Smooth muscle cell of the brain vasculature (primary cell): ENCODE data around the gene GRHPR.
"Not testable (repeated sequence)": the region's sequence is repeated elsewhere in the genome, so short reads cannot be mapped to it uniquely, and the experiment has no call there.

Source experiments
- DNase-seq: peaks from one replicate; pipeline ENCODE4 v3.0.0-alpha.2; 2012; ENCODE audit warnings: low read depth, low spot score

Gene GRHPR

GRCh38 chr9:37421914-37422288 is 595 bp upstream of the GRHPR start:
- DNase-seq = no peak

DNA sequence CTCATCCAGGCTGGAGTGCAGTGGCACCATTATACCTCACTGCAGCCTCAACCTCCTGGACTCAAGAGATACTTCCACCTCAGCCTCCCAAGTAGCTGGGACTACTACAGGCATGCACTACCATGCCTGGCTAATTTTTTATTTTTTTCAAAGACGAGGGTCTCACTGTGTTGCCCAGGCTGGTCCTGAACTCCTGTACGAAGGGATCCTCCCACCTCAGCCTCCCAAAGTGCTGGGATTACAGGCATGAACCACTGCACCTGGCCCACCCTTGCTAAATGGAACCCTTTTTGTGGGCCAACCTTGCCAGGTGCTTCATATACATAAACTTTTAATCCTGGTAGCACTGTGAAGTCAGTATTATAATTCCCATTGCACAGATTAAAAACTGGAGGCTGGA is 1.0 kb downstream of the GRHPR start:
- DNase-seq = no peak

DNA sequence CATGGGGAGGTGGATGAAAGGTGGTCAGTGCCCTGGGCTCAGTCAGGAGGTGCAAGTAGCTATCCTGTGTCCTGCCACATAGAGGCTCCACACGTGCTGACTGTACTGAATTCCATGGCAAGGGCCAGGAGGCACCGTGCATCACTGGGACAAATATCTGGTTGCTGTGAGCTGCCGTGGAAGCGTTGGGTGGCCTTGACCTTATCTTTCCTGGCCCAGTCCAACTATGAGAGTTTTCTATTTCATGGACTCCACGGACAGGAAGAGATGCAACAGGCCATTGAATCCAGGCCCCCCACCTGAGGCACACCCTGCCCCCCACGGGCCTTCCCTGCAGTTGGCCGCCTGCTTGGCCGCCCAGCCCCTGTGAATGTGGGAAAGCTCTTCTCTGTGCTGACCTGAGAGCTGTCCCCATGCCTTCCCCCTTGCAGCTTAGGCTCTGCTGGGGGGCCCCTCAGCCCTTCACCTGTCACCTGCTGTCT is 1.7 kb downstream of the GRHPR start:
- no peak for DNase-seq

DNA sequence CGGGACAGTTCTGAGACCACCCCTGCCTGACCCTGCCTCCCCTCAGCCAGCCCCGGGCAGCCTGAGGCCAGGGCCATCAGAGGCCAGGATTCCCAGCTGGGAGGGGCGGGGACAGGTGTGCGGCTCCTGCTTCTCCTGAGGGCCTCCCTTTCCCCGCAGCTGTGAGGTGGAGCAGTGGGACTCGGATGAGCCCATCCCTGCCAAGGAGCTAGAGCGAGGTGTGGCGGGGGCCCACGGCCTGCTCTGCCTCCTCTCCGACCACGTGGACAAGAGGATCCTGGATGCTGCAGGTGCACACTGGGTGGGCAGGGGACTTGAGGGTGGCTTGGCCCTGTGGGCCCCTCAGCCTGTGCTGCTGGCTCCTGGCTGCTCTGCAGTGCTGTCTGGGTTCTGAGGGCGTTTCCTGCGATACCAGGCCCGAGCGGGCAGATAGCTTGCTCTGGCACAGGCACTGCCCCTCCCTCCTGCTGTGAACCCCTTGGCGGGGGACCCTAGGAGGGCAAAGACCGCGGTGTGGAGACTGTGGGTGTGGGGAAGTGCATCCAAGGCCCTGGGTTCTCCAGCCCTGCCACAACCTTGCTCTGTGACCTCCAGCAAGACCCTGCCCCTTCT is 2.3 kb downstream of the GRHPR start:
- no peak for DNase-seq

DNA sequence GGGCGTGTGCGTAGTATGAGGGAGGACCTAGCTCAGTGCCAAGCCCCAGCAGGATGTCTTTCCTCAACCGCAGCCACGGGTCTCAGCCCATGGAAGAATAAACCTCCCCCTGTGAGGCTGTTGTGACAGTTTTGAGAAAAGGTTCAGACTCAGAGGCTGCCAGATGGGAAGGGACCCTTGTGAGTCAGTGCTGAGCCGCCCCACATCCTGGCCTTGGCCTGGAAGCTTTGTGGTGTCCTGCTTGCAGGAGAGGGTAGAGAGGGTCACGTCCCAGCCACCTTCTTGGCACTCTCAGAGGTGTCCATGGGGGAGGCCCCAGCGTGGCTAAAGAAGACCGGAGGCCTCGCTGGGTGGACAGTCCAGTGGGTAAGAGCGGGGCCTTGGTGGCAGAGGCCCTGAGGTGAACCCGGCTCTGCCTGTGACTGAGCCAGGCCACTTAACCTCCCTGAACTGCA is 2.8 kb downstream of the GRHPR start:
- DNase-seq = peak; percentile 41

DNA sequence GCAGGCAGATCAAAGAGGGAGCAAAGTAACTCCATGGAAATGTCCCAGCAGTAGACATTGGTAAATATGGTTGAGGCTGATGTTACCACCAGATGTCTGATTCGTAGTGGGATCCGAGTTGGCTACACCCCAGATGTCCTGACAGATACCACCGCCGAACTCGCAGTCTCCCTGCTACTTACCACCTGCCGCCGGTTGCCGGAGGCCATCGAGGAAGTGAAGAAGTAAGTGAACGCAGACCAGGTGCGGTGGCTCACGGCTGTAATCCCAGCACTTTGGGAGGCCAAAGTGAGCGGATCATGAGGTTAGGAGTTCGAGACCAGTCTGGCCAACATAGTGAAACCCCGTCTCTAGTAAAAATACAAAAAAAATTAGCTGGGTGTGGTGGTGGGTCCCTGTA is 3.9 kb downstream of the GRHPR start:
- DNase-seq = not testable (repeated sequence)

DNA sequence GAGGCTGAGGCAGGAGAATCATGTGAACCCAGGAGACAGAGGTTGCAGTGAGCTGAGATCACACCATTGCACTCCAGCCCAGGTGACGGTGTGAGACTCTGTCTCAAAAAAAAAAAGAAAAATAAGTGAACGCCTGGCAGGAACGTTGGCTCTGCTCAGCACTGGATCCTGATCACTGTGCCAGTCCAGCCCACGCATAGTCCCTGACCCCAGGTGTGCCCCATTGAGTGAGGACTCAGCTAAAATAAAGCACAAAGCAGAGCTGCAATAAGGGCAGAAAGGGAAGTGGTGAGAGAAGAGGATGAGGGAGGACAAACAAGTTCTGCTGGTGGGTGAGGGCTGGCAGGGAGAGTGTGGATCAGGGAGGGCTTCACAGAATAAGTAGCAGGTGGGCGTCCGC is 4.3 kb downstream of the GRHPR start:
- no peak for DNase-seq

- no peak for DNase-seq
Measured at GRCh38 chr9:37428345-37428744, 5.8 kb downstream of the GRHPR start.

DNA sequence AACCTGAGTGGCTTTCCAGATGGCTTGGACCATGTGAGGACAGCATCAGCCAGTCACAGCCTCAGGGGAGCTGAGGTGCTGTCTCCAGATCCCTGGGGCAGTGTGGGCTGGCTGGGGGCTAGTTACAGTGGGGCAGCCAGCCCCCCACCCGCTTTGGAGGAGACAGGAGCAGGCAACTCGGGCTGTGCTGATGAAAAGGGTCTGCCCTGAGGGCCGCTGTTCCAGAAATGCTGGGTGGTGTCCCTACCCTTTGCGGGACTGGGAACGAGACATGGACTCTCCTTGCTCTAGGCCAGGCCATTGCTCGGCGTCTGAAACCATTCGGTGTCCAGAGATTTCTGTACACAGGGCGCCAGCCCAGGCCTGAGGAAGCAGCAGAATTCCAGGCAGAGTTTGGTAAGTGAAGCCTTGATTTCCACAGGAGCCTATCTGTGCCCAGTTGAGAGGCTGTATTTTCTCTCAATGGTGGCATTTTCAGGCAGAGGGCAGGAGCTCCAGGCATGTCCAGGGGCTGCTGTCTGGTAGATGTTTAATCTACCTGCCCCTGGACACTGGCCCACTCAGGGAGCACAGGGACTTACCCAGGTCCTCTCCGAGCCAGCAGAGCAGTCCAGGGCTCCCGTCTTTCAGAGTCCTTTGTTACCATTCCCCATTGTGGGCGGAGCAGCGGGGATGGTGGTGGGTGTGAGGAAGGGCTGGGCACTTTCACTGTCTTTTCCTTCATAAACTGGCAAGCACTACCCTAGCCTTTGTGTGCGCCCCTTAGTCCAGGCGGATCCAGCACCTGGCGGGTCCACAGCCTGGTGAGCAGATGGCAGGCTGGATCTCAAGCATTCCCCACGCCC is 7.2 kb downstream of the GRHPR start:
- no peak for DNase-seq

DNA sequence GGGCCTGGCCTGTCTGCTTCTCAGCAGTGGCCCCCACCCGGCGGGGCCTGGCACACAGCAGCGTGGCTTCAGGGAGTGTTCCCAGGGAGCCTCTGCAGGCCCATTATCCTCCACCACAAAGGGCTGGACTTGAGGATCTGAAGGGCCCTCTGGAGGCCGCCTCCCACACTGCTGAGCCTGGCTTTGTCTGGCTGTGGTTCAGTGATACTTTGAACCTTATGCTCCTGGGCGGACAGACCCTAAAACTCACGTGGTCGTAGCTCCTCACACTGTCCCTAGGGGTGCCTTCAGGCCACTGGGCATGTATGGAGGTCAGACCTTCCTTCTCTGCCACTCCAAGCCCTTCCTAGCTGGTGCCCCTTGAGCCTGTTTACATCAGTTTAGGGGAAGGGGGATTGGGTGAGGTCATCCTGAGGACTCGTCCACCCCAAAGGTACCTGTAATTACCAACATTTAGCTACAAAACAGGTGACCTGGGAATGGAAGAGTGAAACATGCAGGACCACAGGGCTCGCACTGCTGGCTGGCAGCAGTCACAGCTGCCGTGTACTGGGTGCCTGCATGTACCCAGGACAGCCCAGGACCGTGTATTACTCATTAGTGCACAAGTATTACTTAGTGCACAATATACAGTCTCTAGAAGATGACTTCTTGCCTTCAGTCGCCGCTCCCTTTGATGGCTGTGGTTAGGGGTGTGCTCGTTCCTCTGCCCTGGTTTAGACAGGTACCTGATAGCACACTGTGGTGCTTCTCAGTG is 8.5 kb downstream of the GRHPR start:
- DNase-seq = no peak

DNA sequence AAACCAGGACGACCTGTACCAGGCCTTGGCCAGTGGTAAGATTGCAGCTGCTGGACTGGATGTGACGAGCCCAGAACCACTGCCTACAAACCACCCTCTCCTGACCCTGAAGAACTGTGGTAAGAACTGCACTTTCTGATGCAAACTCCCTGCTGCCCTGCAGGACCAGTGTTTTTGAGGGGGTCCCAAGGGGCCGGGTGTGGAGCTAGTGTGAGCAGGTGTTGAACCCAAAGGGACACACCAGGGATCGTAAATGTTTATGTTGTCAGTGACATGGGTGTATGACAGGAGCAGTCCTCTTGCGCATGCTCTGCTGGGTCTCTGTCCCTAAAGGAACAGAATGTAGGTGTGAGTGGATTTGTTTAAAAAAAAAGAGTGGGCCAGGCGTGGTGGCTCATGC is 9.5 kb downstream of the GRHPR start:
- DNase-seq = no peak

DNA sequence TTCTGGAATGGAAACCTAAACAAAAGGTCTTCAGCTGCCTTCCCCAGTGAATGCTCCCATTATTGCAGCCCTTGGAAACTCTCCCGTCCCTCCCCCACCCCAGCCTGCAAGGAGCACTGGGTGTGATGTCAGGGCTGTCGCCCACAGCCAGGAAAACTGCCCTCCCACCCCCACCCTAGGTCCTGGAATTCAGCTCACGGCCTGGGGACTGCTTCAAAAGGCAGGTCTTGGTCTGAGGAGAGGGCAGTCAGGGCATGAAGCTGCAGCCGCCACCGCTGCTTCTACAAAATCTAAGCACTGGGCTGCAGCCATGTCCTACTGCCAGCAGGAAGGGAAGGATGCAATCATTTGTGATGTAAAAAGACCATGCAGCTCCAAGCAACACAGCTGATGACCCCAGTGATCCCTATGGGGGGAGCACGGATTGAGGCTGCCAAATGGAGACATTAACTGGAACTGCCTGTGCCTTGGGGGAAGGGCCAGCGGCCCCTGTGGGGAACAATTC is 11.4 kb downstream of the GRHPR start:
- DNase-seq = no peak

GRCh38 chr9:37436540-37436939 is 14.0 kb downstream of the GRHPR start:
- no peak for DNase-seq

DNA sequence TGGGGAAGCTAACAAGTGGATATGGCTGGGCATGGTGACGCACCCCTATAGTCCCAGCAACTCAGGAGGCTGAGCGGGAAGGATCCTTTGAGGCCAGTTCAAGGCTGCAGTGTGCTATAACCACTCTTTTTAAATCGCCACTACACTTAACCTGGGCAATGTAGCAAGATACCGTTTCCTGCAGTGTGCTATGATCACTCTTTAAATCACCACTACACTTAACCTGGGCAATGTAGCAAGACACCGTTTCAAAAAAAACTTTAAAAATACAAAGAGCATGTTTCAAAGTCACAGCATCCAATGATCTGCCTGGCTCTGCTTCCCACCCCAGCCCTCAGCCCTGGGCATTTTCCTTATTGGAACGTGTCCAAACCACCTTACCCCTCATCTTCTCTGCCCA is 14.5 kb downstream of the GRHPR start:
- no peak for DNase-seq

DNA sequence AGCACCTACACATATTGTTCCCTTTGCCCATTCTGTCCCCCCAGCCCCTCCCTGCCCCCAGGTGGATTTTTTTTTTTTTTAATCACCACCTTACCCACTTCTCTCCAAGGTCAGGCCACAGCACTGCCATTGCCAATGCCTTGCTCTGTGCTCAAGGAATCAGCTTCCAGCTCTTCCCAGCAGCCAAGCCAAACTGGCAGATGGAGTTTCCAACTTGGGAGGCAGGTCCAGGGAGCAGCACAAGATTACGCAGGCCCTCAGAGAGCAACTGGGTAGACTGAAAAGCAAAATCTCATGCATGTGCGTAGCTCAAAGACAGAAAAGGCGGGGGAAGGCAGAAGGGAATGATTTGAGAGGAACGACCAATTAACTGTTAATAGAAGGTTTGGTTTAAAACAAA is 15.1 kb downstream of the GRHPR start:
- DNase-seq = no peak

DNA sequence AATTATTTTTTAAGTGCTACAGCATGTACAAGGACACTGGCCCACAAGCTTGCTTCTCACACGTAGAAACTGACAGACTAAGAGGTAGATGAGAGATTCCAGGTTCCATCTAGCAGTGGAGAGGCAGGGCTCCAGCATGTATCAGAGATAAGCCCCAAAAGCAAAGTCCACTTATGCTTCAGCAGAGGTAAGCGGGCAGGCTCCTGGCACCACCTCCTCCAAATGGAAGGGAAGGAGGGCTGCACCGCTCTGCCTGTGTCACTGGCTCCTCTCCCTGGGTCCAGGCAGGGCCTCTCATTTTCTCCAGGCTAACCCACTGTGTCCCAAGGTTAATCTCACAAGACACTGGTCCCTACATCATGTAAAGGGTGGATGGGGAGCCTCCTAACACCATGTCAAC is 15.9 kb downstream of the GRHPR start:
- no peak for DNase-seq

DNA sequence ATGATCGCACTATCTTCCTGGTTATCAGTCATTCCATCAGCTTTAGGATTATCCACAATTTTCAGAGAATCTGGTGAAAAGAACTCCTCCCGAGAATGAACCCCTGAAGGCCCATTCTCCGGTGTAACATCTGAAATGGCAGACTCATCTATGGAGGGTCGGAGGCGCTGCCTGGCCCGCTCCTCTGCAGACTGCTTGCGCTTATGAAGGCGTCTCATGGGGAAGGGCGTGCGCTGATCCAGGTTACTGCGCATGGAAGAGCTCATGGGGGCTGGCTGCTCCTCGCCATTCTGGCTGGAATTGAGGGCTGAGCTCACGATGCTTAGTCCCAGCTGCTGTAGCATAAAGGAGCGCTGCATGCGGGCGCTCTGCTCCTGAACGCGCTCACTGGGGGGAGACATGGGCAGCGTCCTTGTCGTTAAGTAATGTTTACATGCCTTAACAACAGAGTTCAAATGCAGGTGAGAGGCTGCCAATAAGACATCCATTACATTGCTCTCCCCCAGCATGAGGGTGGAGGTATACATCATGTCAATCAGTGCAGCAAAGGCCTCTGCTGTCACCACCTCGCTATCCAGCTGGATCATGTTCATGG is 19.4 kb downstream of the GRHPR start:
- no peak for DNase-seq

GRCh38 chr9:37442556-37442955 is 20.1 kb downstream of the GRHPR start:
- no peak for DNase-seq

- DNase-seq = no peak
Measured at GRCh38 chr9:37443566-37443965, 21.1 kb downstream of the GRHPR start.

DNA sequence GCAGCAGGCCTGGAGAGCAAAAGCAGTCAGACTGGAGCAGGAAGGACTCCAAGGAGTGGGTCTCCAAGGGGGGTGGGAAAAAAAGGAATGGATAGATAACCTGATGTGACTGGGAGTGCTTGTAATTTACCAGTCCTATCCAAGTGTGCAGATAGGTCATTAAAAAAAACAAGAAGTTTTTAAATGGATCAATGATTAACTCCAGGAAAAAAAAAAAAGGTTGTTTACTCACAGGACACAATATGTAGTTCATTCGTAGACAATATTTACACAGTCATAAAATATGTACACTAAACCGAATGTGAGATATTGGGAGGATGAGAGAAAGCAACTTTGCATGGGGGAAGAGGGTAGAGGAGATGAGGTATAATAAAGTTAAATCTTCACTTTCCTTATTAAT is 22.4 kb downstream of the GRHPR start:
- DNase-seq = no peak

DNA sequence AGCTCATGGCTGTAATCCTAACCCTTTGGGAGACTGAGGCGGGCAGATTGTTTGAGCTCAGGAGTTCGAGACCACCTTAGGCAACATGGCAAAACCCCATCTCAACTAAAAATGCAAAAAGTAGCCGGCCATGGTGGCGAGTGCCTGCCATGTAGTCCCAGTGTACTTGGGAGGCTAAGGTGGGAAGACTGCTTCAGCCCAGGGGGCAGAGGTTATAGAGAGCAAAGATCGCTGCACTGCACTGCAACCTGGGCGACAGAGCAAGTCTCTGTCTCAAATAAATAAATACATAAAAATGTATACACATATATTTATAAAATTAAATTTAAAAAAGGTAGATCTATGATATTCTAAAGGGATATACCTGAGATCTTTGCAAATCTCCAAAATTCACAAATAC is 23.3 kb downstream of the GRHPR start:
- no peak for DNase-seq

GRCh38 chr9:37446401-37446800 is 23.9 kb downstream of the GRHPR start:
- no peak for DNase-seq
